GM12878 (cell line): ENCODE results near the gene CYS1. TPM values are rescaled to one million over a fixed set of nuclear protein-coding genes. Genes with fewer than 3 reads are reported as not detected.

Source experiments
- ATAC-seq: fragments of 200-7000 bp; cut with Tn5 transposase; 3 replicates; pipeline ENCODE4 v1.9.1; 2020; ENCODE audit warnings: mild to moderate bottlenecking, moderate library complexity
- BruUV-seq: library from RNA; stranded (reverse); fragments of 400-500 nt; replicated peaks from 2 replicates; lab custom pipeline; 2021; lab: Mats Ljungman, UMichigan
- CTCF ChIA-PET: fragments of 300-600 bp; sonication (Branson Sonifier 250); formaldehyde crosslinking; extraction: SDS; loops from one replicate; lab custom pipeline; 2021; ENCODE audit warnings: inconsistent platforms; lab: Yijun Ruan, JAX
- POLR2A ChIA-PET: fragments of 350-600 bp; formaldehyde crosslinking; extraction: SDS; loops from one replicate; lab custom pipeline; 2021; ENCODE audit warnings: inconsistent platforms; lab: Charles Lee
- RAD21 ChIA-PET: fragments of 300-600 bp; sonication (Branson Sonifier 250); formaldehyde crosslinking; loops from one replicate; lab custom pipeline; 2023; ENCODE audit warnings: antibody characterized with exemption; ENCODE audit not compliant: unreplicated experiment; lab: Charles Lee
- SMC1A ChIA-PET: fragments of 300-600 bp; sonication (Branson Sonifier 250); formaldehyde crosslinking; loops from one replicate; lab custom pipeline; 2023; ENCODE audit not compliant: unreplicated experiment, uncharacterized antibody; lab: Charles Lee
- DNase-seq: peaks from one replicate; pipeline ENCODE4 v3.0.0-alpha.2; 2011; ENCODE audit warnings: low read depth, low spot score
- FAIRE-seq: peaks from 3 replicates; lab custom pipeline; 2011; peaks lifted over from hg19 to GRCh38; lab: Jason Lieb, UNC
- H2AFZ ChIP-seq: 2 replicates; pipeline ENCODE4 v1.6.0; 2011; ENCODE audit warnings: low read depth, low read length, control low read depth; ENCODE audit not compliant: control insufficient read depth
- H3K27ac ChIP-seq: 2 replicates; pipeline ENCODE4 v1.5.1; 2011; ENCODE audit warnings: control low read depth; ENCODE audit not compliant: control insufficient read depth, insufficient read depth
- H3K27me3 ChIP-seq, 2 experiments: replicated peaks in 1 of 2; 2 replicates each; pipeline versions ENCODE4 v1.6.0 to v1.6.1; 2011; ENCODE audit warnings: low read length in 1 of 2; ENCODE audit not compliant: control insufficient read depth in 2 of 2, insufficient read depth in 2 of 2
- H3K36me3 ChIP-seq, 2 experiments: 2 replicates each; pipeline ENCODE4 v1.5.1; 2011; ENCODE audit warnings: low read length in 1 of 2; ENCODE audit not compliant: control insufficient read depth in 2 of 2, insufficient read depth in 2 of 2
- H3K4me1 ChIP-seq: 2 replicates; pipeline ENCODE4 v1.6.1; 2011; ENCODE audit warnings: mild to moderate bottlenecking, low read length, moderate library complexity, mixed read lengths; ENCODE audit not compliant: control insufficient read depth, insufficient read depth
- H3K4me2 ChIP-seq: 2 replicates; pipeline ENCODE4 v1.6.0; 2011; ENCODE audit warnings: control low read depth; ENCODE audit not compliant: control insufficient read depth, insufficient read depth
- H3K4me3 ChIP-seq: fragments of 200-600 bp; sonication (generic); 2 replicates; pipeline ENCODE4 v1.5.1; 2016
- H3K79me2 ChIP-seq: 2 replicates; pipeline ENCODE4 v1.6.0; 2011; ENCODE audit warnings: low read length; ENCODE audit not compliant: control insufficient read depth, insufficient read depth
- H3K9ac ChIP-seq: 2 replicates; pipeline ENCODE4 v1.8.0; 2011; ENCODE audit warnings: low read length, control low read depth, mixed read lengths; ENCODE audit not compliant: control insufficient read depth, insufficient read depth
- H3K9me3 ChIP-seq: replicated peaks from 3 replicates; pipeline ENCODE4 v1.5.1; 2011; ENCODE audit warnings: mild to moderate bottlenecking, low read length; ENCODE audit not compliant: control insufficient read depth, insufficient read depth
- H4K20me1 ChIP-seq: 2 replicates; pipeline ENCODE4 v1.6.0; 2011; ENCODE audit not compliant: control insufficient read depth, insufficient read depth
- BHLHE40 ChIP-seq, 2 experiments: fragments of 450-650 bp in 1 of 2; IDR thresholded peaks; 2 replicates each; pipeline ENCODE4 v1.6.1; 2011 to 2017; ENCODE audit warnings: low read depth in 2 of 2, borderline replicate concordance in 1 of 2, improper control_type of control experiment in 1 of 2, low read length in 1 of 2, mild to moderate bottlenecking in 1 of 2
- IKZF1 ChIP-seq: fragments of 450-650 bp; conservative IDR thresholded peaks from 2 replicates; pipeline ENCODE4 v1.6.1; 2017; ENCODE audit warnings: antibody characterized with exemption, mild to moderate bottlenecking
- RUNX3 ChIP-seq: IDR thresholded peaks from 2 replicates; pipeline ENCODE4 v1.6.1; 2012; ENCODE audit warnings: low read length, inconsistent platforms
- ZBED1 ChIP-seq: IDR thresholded peaks from 2 replicates; pipeline ENCODE4 v1.6.1; 2016; ENCODE audit warnings: borderline replicate concordance
- WGBS: methylation state at CpG from one replicate; pipeline ENCODE4 v1.1.6; 2016; ENCODE audit warnings: low lambda C conversion rate; ENCODE audit not compliant: insufficient replicate concordance, insufficient coverage; ENCODE audit errors: missing lambda C conversion rate; 5-methylcytosine and 5-hydroxymethylcytosine counted together
- in situ Hi-C: fragments of 300-500 bp; cut with MboI; formaldehyde crosslinking; loops from 9 replicates; pipeline ENCODE4 v1.14.3; 2018; ENCODE audit warnings: mixed read lengths
- intact Hi-C: fragments of 100-400 bp; cut with micrococcal nuclease; formaldehyde crosslinking; loops from one replicate; pipeline ENCODE4 v1.14.2; 2022; ENCODE audit not compliant: unreplicated experiment
- polyA plus RNA-seq, 11 experiments: library from polyadenylated mRNA; depleted of rRNA in 4 of 11; unstranded in 6 of 11; stranded (reverse) in 5 of 11; fragments of >200 nt; fragmentation: Nextera tagmentation in 4 of 11; fragmentation: Illumina TruSeq in 1 of 11; extraction: Ambion mirVana in 4 of 11; extraction: Trizol in 1 of 11; gene quantifications; 1 replicate in 1 of 11; 2 replicates in 10 of 11; pipeline versions ENCODE4 v1.2.1 to v1.2.3, GENCODE V29; 2011 to 2016; ENCODE audit warnings: inconsistent platforms in 2 of 11, missing spikeins in 2 of 11, low read depth in 1 of 11
- total RNA-seq, 4 experiments: library from RNA; depleted of rRNA in 3 of 4; stranded (reverse); fragments of >200 nt in 3 of 4; fragmentation: Illumina TruSeq in 1 of 4; extraction: Trizol in 1 of 4; gene quantifications; 2 replicates each; pipeline versions ENCODE4 v1.2.1 to v1.2.3, GENCODE V29; 2013 to 2021
- TF ChIP-seq, protein P1 (sequence below): fragments of 450-650 bp; IDR thresholded peaks from 2 replicates; pipeline ENCODE4 v1.6.1; 2017; ENCODE audit warnings: borderline replicate concordance
- TF ChIP-seq, protein P2 (sequence below): fragments of 450-650 bp; IDR thresholded peaks from 2 replicates; pipeline ENCODE4 v1.6.1; 2017; ENCODE audit warnings: mild to moderate bottlenecking, moderate library complexity
- TF ChIP-seq, protein P3 (sequence below): IDR thresholded peaks from 2 replicates; pipeline ENCODE4 v1.6.1; 2012; ENCODE audit warnings: mild to moderate bottlenecking, low read depth, low read length

The CYS1 gene
- total and polyA plus RNA-seq, 10 of the 15 experiments (the other 5 are each of a cell fraction or from before 2014, with no cell fraction given), result 0.35 to 6.4 (median 2.5) TPM

DNA sequence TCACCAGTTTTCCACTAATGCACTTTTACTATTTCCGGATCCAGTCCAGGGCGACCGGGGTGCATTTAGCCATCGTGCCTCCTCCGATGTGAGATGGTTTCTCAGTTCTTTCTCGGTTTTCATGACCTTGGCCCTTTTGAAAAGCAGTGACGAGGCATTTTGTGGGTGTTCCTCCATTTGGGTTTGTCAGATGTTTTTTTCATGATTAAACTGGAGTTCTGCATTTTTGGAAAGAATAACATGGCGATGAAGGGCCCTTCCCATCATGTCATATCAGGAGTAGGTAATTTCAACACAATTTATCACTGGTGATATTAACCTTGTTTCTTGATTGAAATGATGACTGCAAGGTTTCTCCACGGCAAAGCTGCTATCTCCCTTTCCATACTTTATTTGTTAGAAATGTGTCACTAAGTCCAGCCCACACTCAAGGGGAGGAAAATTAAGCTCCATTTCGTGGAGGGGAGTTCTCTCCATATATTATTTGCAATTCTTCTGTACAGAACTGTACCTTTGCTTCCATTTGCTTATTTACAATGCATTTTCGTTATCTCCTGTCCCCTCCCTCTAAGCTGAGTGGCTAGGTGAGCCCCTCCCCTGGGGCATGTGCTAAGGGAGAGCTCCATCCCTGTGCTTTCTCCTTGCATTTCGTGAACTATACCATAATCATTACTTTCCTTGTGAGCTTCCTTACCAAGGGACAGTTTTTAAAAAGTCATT lies 45.7 kb downstream of the CYS1 start (continued):
- TF ChIP-seq ZBED1 (no peak), IKZF1 (no peak), RUNX3 (no peak)
- TF ChIP-seq, protein P1, sequence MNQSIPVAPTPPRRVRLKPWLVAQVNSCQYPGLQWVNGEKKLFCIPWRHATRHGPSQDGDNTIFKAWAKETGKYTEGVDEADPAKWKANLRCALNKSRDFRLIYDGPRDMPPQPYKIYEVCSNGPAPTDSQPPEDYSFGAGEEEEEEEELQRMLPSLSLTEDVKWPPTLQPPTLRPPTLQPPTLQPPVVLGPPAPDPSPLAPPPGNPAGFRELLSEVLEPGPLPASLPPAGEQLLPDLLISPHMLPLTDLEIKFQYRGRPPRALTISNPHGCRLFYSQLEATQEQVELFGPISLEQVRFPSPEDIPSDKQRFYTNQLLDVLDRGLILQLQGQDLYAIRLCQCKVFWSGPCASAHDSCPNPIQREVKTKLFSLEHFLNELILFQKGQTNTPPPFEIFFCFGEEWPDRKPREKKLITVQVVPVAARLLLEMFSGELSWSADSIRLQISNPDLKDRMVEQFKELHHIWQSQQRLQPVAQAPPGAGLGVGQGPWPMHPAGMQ, result no peak
- TF ChIP-seq, all 136 proteins: peak for 0

DNA sequence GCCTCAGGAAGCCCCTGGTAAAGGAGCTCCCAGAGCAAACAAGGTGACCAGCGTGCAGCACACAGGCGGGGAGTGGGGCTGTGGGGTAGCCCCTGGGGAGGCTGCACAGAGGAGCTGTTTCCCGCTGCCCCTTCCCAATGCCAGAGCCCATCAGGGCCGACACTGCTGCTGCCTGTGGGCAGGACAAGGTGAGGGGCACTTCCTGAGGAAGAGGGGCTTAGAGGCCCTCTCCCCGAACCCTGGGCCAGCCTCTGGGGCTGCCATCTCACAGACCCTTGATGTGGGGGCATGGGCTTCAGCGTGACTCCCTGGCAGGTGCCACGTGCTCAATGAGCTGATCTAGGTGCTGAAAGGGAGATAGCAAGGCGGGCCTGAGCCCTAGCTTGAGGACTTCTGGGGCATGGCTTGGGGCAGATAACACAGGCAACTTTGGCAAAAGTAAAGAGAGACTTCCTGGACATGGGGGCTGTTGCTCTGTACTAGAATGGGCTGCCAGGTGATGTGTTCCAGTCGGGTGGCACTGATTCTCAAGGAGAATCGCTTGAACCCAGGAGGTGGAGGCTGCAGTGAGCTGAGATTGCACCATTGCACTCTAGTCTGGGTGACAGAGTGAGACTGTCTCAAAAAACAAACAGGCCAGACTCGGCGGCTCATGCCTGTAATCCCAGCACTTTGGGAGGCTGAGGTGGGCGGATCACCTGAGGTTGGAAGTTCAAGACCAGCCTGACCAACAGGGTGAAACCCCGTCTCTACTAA lies 46.8 kb downstream of the CYS1 start:
- Histone ChIP-seq H3K36me3 (no peaks in the 10 kb centered on the region), H3K4me2 (no peak overlapping the region), H3K27me3 (peaks cover 0 to 3% of the 10 kb centered on the region in 2 experiments; a peak in 1 of 4 replicates), H2AFZ (no peak overlapping the region), H3K9me3 (no peaks in the 10 kb centered on the region), H3K4me3 (no peak overlapping the region), H3K9ac (no peak overlapping the region), H3K27ac (no peak overlapping the region), H3K79me2 (no peaks in the 10 kb centered on the region), H3K4me1 (peaks cover 11% of the 10 kb centered on the region), H4K20me1 (no peaks in the 10 kb centered on the region)
- ChIA-PET SMC1A (interaction anchor here (1.2 kb wide), 1 partner anchor 49 kb away, joined by 3 read pairs; no protein-coding TSS in a partner anchor), CTCF (interaction anchor here (0.7 to 6.9 kb wide), 2 partner anchors 15 to 220 kb away, joined by 4 to 45 read pairs; no protein-coding TSS in a partner anchor), POLR2A (interaction anchor here (1.0 kb wide), 1 partner anchor 57 kb away, joined by 3 read pairs; no protein-coding TSS in a partner anchor), RAD21 (interaction anchor here (0.6 kb wide), 1 partner anchor 15 kb away, joined by 3 read pairs; no protein-coding TSS in a partner anchor)
- no TSS peak for BruUV-seq
- DNase-seq (no peak), ATAC-seq (no peak), FAIRE-seq (no peak)
- intact Hi-C loops, result no loop called here
- in situ Hi-C loops, result no loop called here
- TF ChIP-seq, protein P2, sequence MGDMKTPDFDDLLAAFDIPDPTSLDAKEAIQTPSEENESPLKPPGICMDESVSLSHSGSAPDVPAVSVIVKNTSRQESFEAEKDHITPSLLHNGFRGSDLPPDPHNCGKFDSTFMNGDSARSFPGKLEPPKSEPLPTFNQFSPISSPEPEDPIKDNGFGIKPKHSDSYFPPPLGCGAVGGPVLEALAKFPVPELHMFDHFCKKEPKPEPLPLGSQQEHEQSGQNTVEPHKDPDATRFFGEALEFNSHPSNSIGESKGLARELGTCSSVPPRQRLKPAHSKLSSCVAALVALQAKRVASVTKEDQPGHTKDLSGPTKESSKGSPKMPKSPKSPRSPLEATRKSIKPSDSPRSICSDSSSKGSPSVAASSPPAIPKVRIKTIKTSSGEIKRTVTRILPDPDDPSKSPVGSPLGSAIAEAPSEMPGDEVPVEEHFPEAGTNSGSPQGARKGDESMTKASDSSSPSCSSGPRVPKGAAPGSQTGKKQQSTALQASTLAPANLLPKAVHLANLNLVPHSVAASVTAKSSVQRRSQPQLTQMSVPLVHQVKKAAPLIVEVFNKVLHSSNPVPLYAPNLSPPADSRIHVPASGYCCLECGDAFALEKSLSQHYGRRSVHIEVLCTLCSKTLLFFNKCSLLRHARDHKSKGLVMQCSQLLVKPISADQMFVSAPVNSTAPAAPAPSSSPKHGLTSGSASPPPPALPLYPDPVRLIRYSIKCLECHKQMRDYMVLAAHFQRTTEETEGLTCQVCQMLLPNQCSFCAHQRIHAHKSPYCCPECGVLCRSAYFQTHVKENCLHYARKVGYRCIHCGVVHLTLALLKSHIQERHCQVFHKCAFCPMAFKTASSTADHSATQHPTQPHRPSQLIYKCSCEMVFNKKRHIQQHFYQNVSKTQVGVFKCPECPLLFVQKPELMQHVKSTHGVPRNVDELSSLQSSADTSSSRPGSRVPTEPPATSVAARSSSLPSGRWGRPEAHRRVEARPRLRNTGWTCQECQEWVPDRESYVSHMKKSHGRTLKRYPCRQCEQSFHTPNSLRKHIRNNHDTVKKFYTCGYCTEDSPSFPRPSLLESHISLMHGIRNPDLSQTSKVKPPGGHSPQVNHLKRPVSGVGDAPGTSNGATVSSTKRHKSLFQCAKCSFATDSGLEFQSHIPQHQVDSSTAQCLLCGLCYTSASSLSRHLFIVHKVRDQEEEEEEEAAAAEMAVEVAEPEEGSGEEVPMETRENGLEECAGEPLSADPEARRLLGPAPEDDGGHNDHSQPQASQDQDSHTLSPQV, result no peak
- peak in 1 of 2 experiments; percentile 58; a peak in 1 of 4 replicates for TF ChIP-seq BHLHE40 (IDR thresholded peaks at IDR 0.05; ENCODE audit: borderline replicate concordance in 1 of 2, low read depth in 2 of 2, low read length in 1 of 2)
- TF ChIP-seq, protein P3, sequence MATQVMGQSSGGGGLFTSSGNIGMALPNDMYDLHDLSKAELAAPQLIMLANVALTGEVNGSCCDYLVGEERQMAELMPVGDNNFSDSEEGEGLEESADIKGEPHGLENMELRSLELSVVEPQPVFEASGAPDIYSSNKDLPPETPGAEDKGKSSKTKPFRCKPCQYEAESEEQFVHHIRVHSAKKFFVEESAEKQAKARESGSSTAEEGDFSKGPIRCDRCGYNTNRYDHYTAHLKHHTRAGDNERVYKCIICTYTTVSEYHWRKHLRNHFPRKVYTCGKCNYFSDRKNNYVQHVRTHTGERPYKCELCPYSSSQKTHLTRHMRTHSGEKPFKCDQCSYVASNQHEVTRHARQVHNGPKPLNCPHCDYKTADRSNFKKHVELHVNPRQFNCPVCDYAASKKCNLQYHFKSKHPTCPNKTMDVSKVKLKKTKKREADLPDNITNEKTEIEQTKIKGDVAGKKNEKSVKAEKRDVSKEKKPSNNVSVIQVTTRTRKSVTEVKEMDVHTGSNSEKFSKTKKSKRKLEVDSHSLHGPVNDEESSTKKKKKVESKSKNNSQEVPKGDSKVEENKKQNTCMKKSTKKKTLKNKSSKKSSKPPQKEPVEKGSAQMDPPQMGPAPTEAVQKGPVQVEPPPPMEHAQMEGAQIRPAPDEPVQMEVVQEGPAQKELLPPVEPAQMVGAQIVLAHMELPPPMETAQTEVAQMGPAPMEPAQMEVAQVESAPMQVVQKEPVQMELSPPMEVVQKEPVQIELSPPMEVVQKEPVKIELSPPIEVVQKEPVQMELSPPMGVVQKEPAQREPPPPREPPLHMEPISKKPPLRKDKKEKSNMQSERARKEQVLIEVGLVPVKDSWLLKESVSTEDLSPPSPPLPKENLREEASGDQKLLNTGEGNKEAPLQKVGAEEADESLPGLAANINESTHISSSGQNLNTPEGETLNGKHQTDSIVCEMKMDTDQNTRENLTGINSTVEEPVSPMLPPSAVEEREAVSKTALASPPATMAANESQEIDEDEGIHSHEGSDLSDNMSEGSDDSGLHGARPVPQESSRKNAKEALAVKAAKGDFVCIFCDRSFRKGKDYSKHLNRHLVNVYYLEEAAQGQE, result peak; percentile 45; the same call in 1 of the 2 replicates
- 43% methylated on average over 13 of the region's 14 CpGs for WGBS
